ENCODE data around the gene DEFB129. TPM values are rescaled to one million over a fixed set of nuclear protein-coding genes. Genes with fewer than 3 reads are reported as not detected.

DEFB129 gene
- total and polyA plus RNA-seq, 2 experiments from 2014 or later = not detected

- TF ChIP-seq, protein P1, sequence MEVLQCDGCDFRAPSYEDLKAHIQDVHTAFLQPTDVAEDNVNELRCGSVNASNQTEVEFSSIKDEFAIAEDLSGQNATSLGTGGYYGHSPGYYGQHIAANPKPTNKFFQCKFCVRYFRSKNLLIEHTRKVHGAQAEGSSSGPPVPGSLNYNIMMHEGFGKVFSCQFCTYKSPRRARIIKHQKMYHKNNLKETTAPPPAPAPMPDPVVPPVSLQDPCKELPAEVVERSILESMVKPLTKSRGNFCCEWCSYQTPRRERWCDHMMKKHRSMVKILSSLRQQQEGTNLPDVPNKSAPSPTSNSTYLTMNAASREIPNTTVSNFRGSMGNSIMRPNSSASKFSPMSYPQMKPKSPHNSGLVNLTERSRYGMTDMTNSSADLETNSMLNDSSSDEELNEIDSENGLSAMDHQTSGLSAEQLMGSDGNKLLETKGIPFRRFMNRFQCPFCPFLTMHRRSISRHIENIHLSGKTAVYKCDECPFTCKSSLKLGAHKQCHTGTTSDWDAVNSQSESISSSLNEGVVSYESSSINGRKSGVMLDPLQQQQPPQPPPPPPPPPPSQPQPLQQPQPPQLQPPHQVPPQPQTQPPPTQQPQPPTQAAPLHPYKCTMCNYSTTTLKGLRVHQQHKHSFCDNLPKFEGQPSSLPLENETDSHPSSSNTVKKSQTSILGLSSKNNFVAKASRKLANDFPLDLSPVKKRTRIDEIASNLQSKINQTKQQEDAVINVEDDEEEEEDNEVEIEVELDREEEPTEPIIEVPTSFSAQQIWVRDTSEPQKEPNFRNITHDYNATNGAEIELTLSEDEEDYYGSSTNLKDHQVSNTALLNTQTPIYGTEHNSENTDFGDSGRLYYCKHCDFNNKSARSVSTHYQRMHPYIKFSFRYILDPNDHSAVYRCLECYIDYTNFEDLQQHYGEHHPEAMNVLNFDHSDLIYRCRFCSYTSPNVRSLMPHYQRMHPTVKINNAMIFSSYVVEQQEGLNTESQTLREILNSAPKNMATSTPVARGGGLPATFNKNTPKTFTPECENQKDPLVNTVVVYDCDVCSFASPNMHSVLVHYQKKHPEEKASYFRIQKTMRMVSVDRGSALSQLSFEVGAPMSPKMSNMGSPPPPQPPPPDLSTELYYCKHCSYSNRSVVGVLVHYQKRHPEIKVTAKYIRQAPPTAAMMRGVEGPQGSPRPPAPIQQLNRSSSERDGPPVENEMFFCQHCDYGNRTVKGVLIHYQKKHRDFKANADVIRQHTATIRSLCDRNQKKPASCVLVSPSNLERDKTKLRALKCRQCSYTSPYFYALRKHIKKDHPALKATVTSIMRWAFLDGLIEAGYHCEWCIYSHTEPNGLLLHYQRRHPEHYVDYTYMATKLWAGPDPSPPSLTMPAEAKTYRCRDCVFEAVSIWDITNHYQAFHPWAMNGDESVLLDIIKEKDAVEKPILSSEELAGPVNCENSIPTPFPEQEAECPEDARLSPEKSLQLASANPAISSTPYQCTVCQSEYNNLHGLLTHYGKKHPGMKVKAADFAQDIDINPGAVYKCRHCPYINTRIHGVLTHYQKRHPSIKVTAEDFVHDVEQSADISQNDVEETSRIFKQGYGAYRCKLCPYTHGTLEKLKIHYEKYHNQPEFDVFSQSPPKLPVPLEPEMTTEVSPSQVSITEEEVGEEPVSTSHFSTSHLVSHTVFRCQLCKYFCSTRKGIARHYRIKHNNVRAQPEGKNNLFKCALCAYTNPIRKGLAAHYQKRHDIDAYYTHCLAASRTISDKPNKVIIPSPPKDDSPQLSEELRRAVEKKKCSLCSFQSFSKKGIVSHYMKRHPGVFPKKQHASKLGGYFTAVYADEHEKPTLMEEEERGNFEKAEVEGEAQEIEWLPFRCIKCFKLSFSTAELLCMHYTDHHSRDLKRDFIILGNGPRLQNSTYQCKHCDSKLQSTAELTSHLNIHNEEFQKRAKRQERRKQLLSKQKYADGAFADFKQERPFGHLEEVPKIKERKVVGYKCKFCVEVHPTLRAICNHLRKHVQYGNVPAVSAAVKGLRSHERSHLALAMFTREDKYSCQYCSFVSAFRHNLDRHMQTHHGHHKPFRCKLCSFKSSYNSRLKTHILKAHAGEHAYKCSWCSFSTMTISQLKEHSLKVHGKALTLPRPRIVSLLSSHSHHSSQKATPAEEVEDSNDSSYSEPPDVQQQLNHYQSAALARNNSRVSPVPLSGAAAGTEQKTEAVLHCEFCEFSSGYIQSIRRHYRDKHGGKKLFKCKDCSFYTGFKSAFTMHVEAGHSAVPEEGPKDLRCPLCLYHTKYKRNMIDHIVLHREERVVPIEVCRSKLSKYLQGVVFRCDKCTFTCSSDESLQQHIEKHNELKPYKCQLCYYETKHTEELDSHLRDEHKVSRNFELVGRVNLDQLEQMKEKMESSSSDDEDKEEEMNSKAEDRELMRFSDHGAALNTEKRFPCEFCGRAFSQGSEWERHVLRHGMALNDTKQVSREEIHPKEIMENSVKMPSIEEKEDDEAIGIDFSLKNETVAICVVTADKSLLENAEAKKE (CRISPR knock-in tag; IDR thresholded peaks at IDR 0.05) = no peak
- TF ChIP-seq ETS1 (IDR thresholded peaks at IDR 0.05) = no peak
- no peak for TF ChIP-seq CTCF (conservative IDR thresholded peaks at IDR 0.05; ENCODE audit: low read depth in 2 of 2)
Measured at GRCh38 chr20:272718-273117, 45.7 kb downstream of the DEFB129 start (continued).

DNA sequence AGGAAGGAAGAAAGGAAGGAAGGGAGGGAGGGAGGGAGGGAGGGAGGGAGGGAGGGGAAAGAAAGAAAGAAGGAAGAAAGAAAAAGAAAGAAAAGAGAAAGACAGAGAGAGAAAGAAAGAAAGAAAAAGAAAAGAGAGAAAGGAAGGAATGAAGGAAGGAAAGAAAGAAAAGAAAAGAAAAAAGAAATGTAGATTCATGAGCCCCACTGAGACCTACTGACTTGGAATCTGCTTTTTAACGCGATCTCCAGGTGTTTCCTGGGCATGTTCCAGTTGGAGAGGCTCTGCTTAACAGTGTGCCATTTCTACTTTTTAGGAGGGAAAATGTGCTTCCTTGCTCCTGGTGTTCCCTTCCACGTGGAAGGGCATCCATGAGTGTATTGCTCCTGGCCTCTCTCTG is 46.8 kb downstream of the DEFB129 start:
- H2AFZ ChIP-seq = no peak overlapping the region
- Mint-ChIP-seq H3K27me3 (ENCODE audit: insufficient read depth, low read depth, poor library complexity) (peaks cover 10% of the 10 kb centered on the region), H3K27ac (no peak overlapping the region), H3K36me3 (ENCODE audit: low read depth) (peaks cover 43% of the 10 kb centered on the region), H3K4me3 (no peak overlapping the region), H3K9me3 (0 out of 3 replicates have a peak, but pooled peaks cover 5% of the 10 kb centered on the region), H3K4me1 (peaks cover 8% of the 10 kb centered on the region)
- peaks cover 11% of the 10 kb centered on the region for H3F3A ChIP-seq (replicated peaks; ENCODE audit: low read depth)
- no peak overlapping the region for H3K27ac ChIP-seq (ENCODE audit: low read depth)
- peaks cover 6% of the 10 kb centered on the region; the same call in 1 of the 2 replicates for H3K4me1 ChIP-seq (ENCODE audit: insufficient read depth)
- H3K79me2 ChIP-seq (replicated peaks; ENCODE audit: insufficient read depth) = no peaks in the 10 kb centered on the region
- ATAC-seq = no peak
- no peak for DNase-seq (ENCODE audit: low spot score)
- H3K36me3 ChIP-seq (ENCODE audit: insufficient read depth) = 0 out of 2 replicates have a peak, but pooled peaks cover 4% of the 10 kb centered on the region
- no peak overlapping the region for H3K4me2 ChIP-seq
- H3K9me2 ChIP-seq (ENCODE audit: insufficient read depth) = no peaks in the 10 kb centered on the region
- H3K27me3 ChIP-seq (ENCODE audit: insufficient read depth) = peaks cover 1% of the 10 kb centered on the region; the same call in 1 of the 2 replicates
- H3K4me3 ChIP-seq = no peak overlapping the region
- H4K20me1 ChIP-seq (replicated peaks; ENCODE audit: insufficient read depth) = peaks cover 12% of the 10 kb centered on the region
- TF ChIP-seq, protein P1 (CRISPR knock-in tag; IDR thresholded peaks at IDR 0.05) = no peak

Data from GM23338 (cell line).